ENCODE measurements around the gene PGAM1.

DNA sequence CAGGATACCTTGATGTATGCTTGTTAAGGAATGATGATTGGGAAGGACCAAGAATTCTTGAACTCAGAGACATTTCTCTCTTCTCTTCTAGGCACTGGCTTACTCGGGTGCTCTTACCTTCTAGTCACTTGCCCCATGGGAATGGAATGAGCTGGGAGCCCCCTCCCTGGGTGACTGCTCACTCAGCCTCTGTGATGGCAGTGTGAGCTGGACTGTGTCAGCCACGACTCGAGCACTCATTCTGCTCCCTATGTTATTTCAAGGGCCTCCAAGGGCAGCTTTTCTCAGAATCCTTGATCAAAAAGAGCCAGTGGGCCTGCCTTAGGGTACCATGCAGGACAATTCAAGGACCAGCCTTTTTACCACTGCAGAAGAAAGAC lies 30.7 kb downstream of the PGAM1 start:
- TF ChIP-seq, protein P1, sequence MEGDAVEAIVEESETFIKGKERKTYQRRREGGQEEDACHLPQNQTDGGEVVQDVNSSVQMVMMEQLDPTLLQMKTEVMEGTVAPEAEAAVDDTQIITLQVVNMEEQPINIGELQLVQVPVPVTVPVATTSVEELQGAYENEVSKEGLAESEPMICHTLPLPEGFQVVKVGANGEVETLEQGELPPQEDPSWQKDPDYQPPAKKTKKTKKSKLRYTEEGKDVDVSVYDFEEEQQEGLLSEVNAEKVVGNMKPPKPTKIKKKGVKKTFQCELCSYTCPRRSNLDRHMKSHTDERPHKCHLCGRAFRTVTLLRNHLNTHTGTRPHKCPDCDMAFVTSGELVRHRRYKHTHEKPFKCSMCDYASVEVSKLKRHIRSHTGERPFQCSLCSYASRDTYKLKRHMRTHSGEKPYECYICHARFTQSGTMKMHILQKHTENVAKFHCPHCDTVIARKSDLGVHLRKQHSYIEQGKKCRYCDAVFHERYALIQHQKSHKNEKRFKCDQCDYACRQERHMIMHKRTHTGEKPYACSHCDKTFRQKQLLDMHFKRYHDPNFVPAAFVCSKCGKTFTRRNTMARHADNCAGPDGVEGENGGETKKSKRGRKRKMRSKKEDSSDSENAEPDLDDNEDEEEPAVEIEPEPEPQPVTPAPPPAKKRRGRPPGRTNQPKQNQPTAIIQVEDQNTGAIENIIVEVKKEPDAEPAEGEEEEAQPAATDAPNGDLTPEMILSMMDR (IDR thresholded peaks at IDR 0.05; ENCODE audit: insufficient read depth, low read length, poor library complexity, severe bottlenecking): no peak
- TF ChIP-seq EZH2phosphoT487 (conservative IDR thresholded peaks at IDR 0.05; ENCODE audit: low read length): no peak

Data from SU-DHL-6 (cell line).